ENCODE results near the gene TSC2. TPM values are rescaled to one million over a fixed set of nuclear protein-coding genes. Genes with fewer than 3 reads are reported as not detected.
"Not testable (repeated sequence)": the region's sequence is repeated elsewhere in the genome, so short reads cannot be mapped to it uniquely, and the experiment has no call there.

Gene TSC2
- total and polyA plus RNA-seq, 8 donors: 51.0 to 172 (median 83.6) TPM

- DNase-seq (peak in 1 of 6 donors; percentile 58), ATAC-seq (peak in 3 of 4 donors; percentile 13 to 24 (median 19))
- H3K36me3 ChIP-seq; H3K9me3 ChIP-seq; FAIRE-seq; H3K4me3 ChIP-seq; H3K4me1 ChIP-seq; H3K27me3 ChIP-seq; H3K27ac ChIP-seq; intact Hi-C loops (cut with DNase I): not testable (repeated sequence)
- 96 to 97% methylated on average over 65 to 73 of the region's 73 CpGs for WGBS, 2 donors
Observed at GRCh38 chr16:2108446-2109270, 60.9 kb downstream of the TSC2 start.

- FAIRE-seq; H3K4me3 ChIP-seq; H3K4me1 ChIP-seq; H3K9me3 ChIP-seq; H3K27me3 ChIP-seq; intact Hi-C loops (cut with DNase I); H3K27ac ChIP-seq; DNase-seq: not testable (repeated sequence)
- peaks cover 0 to 12% (median 0%) of the 10 kb centered on the region in 3 donors for H3K36me3 ChIP-seq
- WGBS, 2 donors: 95 to 97% methylated on average over 25 of the region's 25 CpGs
- peak in 1 of 4 donors; percentile 14 for ATAC-seq
Observed at GRCh38 chr16:2109271-2109580, 61.4 kb downstream of the TSC2 start.

- H3K9me3 ChIP-seq; H3K27ac ChIP-seq; H3K4me1 ChIP-seq; FAIRE-seq; H3K4me3 ChIP-seq; DNase-seq; intact Hi-C loops (cut with DNase I); H3K27me3 ChIP-seq: not testable (repeated sequence)
- peak in 3 of 4 donors; percentile 9 to 16 (median 12) for ATAC-seq
- 94 to 95% methylated on average over 21 to 23 of the region's 23 CpGs for WGBS, 2 donors
- H3K36me3 ChIP-seq: peaks cover 0 to 12% (median 0%) of the 10 kb centered on the region in 3 donors
Observed at GRCh38 chr16:2109872-2110271, 62.1 kb downstream of the TSC2 start.

- H3K4me3 ChIP-seq; FAIRE-seq; H3K27me3 ChIP-seq; H3K9me3 ChIP-seq; intact Hi-C loops (cut with DNase I); H3K4me1 ChIP-seq; H3K27ac ChIP-seq: not testable (repeated sequence)
- ATAC-seq: peak in 1 of 4 donors; percentile 14
- peak in 1 of 6 donors; percentile 51 for DNase-seq
- WGBS, 2 donors: 94 to 96% methylated on average over 39 to 42 of the region's 43 CpGs
- peaks cover 0 to 12% (median 0%) of the 10 kb centered on the region in 3 donors for H3K36me3 ChIP-seq
Observed at GRCh38 chr16:2110332-2111008, 62.7 kb downstream of the TSC2 start.

GRCh38 chr16:2111009-2111353 is 63.2 kb downstream of the TSC2 start:
- H3K4me1 ChIP-seq; H3K27ac ChIP-seq; H3K27me3 ChIP-seq; intact Hi-C loops (cut with DNase I); FAIRE-seq; H3K9me3 ChIP-seq; H3K4me3 ChIP-seq: not testable (repeated sequence)
- WGBS, 2 donors: 95 to 98% methylated on average over 34 to 36 of the region's 36 CpGs
- peaks cover 0 to 12% (median 0%) of the 10 kb centered on the region in 3 donors for H3K36me3 ChIP-seq
- DNase-seq (peak in 1 of 6 donors; percentile 68), ATAC-seq (peak in 1 of 4 donors; percentile 8)

GRCh38 chr16:2111412-2112335 is 63.9 kb downstream of the TSC2 start:
- H3K36me3 ChIP-seq: peaks cover 0 to 12% (median 0%) of the 10 kb centered on the region in 3 donors
- H3K27ac ChIP-seq; H3K4me3 ChIP-seq; H3K4me1 ChIP-seq; H3K9me3 ChIP-seq; intact Hi-C loops (cut with DNase I); FAIRE-seq; H3K27me3 ChIP-seq: not testable (repeated sequence)
- ATAC-seq (peak in 1 of 4 donors; percentile 24), DNase-seq (peak in 1 of 6 donors; percentile 62)
- 94 to 95% methylated on average over 48 to 65 of the region's 65 CpGs for WGBS, 2 donors

GRCh38 chr16:2112539-2113106 is 64.8 kb downstream of the TSC2 start:
- FAIRE-seq; H3K4me1 ChIP-seq; H3K4me3 ChIP-seq; H3K9me3 ChIP-seq; H3K27me3 ChIP-seq; ATAC-seq; intact Hi-C loops (cut with DNase I); H3K27ac ChIP-seq: not testable (repeated sequence)
- 88 to 91% methylated on average over 24 to 30 of the region's 30 CpGs for WGBS, 2 donors
- peaks cover 0 to 12% (median 0%) of the 10 kb centered on the region in 3 donors for H3K36me3 ChIP-seq
- peak in 1 of 6 donors; percentile 56 for DNase-seq

- H3K27me3 ChIP-seq; DNase-seq; H3K4me1 ChIP-seq; H3K9me3 ChIP-seq; ATAC-seq; H3K4me3 ChIP-seq; intact Hi-C loops (cut with DNase I); H3K27ac ChIP-seq; FAIRE-seq: not testable (repeated sequence)
- WGBS, 2 donors: 95 to 96% methylated on average over 25 to 26 of the region's 26 CpGs
- peaks cover 0 to 12% (median 0%) of the 10 kb centered on the region in 3 donors for H3K36me3 ChIP-seq
Observed at GRCh38 chr16:2114225-2114624, 66.4 kb downstream of the TSC2 start.

GRCh38 chr16:2114885-2115590 is 67.3 kb downstream of the TSC2 start:
- H3K4me3 ChIP-seq; intact Hi-C loops (cut with DNase I); H3K9me3 ChIP-seq; H3K27ac ChIP-seq; H3K27me3 ChIP-seq; FAIRE-seq; ATAC-seq; H3K4me1 ChIP-seq: not testable (repeated sequence)
- H3K36me3 ChIP-seq: peaks cover 0 to 12% (median 0%) of the 10 kb centered on the region in 3 donors
- peak in 1 of 6 donors; percentile 67 for DNase-seq
- 87 to 88% methylated on average over 22 to 33 of the region's 34 CpGs for WGBS, 2 donors

Data from pancreas (tissue), 10 donors.